Right lobe of liver (tissue), 6 donors: ENCODE results near the gene SCAMP4. TPM values are rescaled to one million over a fixed set of nuclear protein-coding genes. Genes with fewer than 3 reads are reported as not detected.

ENCODE experiments used
- ATAC-seq, 4 donors: fragments of 200-7000 bp; cut with Tn5 transposase; one replicate each; pipeline ENCODE4 v1.9.1; 2020; ENCODE audit warnings: mild to moderate bottlenecking in 4 of 4, moderate library complexity in 4 of 4
- DNase-seq, 3 donors: peaks; one replicate each; pipeline ENCODE4 v3.0.0-alpha.2; 2020
- H3K27ac ChIP-seq, 3 donors: fragments of 200-600 bp; one replicate each; pipeline ENCODE4 v1.8.0; 2022
- H3K27me3 ChIP-seq, 2 donors: fragments of 200-600 bp; one replicate each; pipeline ENCODE4 v1.8.0; 2022
- H3K36me3 ChIP-seq, 4 donors: fragments of 200-600 bp; sonication (generic) in 1 of 4; one replicate each; pipeline versions ENCODE4 v1.5.1 to v1.8.0; 2017 to 2022; ENCODE audit warnings: control low read depth in 1 of 4
- H3K4me1 ChIP-seq, 4 donors: fragments of 200-600 bp; sonication (generic) in 1 of 4; one replicate each; pipeline versions ENCODE4 v1.5.1 to v1.8.0; 2017 to 2022; ENCODE audit warnings: control low read depth in 1 of 4
- H3K4me3 ChIP-seq, 3 donors: fragments of 200-600 bp; one replicate each; pipeline ENCODE4 v1.8.0; 2022
- H3K9me3 ChIP-seq, 4 donors: fragments of 200-600 bp; sonication (generic) in 1 of 4; one replicate each; pipeline versions ENCODE4 v1.5.1 to v1.8.0; 2017 to 2022; ENCODE audit warnings: control low read depth in 1 of 4
- CTCF ChIP-seq, 4 donors: fragments of 200-600 bp in 3 of 4; fragments of 450-650 bp in 1 of 4; IDR thresholded peaks; one replicate each; pipeline versions ENCODE4 v1.5.1 to v1.8.0; 2016 to 2022; ENCODE audit warnings: antibody characterized with exemption in 4 of 4, mild to moderate bottlenecking in 2 of 4
- POLR2A ChIP-seq: fragments of 450-650 bp; IDR thresholded peaks from one replicate; pipeline ENCODE4 v1.6.1; 2017; ENCODE audit warnings: antibody characterized with exemption, mild to moderate bottlenecking
- WGBS: methylation state at CpG from one replicate; pipeline ENCODE4 v1.1.6; 2018; ENCODE audit warnings: low coverage, low lambda C conversion rate; ENCODE audit not compliant: insufficient coverage; ENCODE audit errors: missing lambda C conversion rate; 5-methylcytosine and 5-hydroxymethylcytosine counted together
- intact Hi-C, 2 donors: fragments of 100-400 bp; cut with DNase I; formaldehyde crosslinking; loops; one replicate each; pipeline versions ENCODE4 v1.11.2 to v1.14.1; 2022
- total RNA-seq, 6 experiments: library from RNA; depleted of rRNA in 2 of 6; stranded (reverse); fragments of >200 nt in 2 of 6; fragmentation: NEBNext Ultra II Directional in 3 of 6; extraction: Animal tissue kit (Norgen Biotek cat#: 25700) in 3 of 6; gene quantifications; one replicate each; pipeline versions ENCODE4 v1.1.0 to v1.2.4, GENCODE V29; 2016 to 2023
- donor health status: DM: no; HTN: yes; CAD: no.
- donor health status: DM: no; HTN: no; CAD: no.
- donor health status: DM: no; HTN: no; CAD: no.
- donor health status: DM: no; HTN: yes; CAD: no.
- donor health status: DM: no; HTN: yes; CAD: no.

SCAMP4 gene
- total RNA-seq, 6 experiments from 2014 or later: 22.1 to 60.6 (median 24.4) TPM

- Histone ChIP-seq H3K27me3 (no peaks in the 10 kb centered on the region), H3K27ac (peak overlapping the region in 1 of 3 donors; percentile 26), H3K4me1 (peaks cover 0 to 6% (median 0%) of the 10 kb centered on the region in 4 donors), H3K36me3 (peaks cover 0 to 7% (median under 1%) of the 10 kb centered on the region in 4 donors), H3K9me3 (no peaks in the 10 kb centered on the region), H3K4me3 (peak overlapping the region; percentile 13 to 37 (median 33))
- ATAC-seq (peak; percentile 92 to 96 (median 94)), DNase-seq (peak; percentile 80 to 83 (median 82))
- intact Hi-C loops: no loop called here
- WGBS: 4% methylated on average over 36 of the region's 42 CpGs
- TF ChIP-seq POLR2A: no peak
- peak; percentile 80 to 92 (median 90) for TF ChIP-seq CTCF (IDR thresholded peaks at IDR 0.05)
Measured at GRCh38 chr19:1929021-1929742, 24.0 kb downstream of the SCAMP4 start.

- no peak for TF ChIP-seq CTCF (IDR thresholded peaks at IDR 0.05)
- no peak for TF ChIP-seq POLR2A
- ATAC-seq (no peak), DNase-seq (no peak)
- H3K27ac ChIP-seq: no peak overlapping the region
- no peaks in the 10 kb centered on the region for H3K27me3 ChIP-seq
- intact Hi-C loops: no loop called here
- no peaks in the 10 kb centered on the region for H3K9me3 ChIP-seq
- WGBS: 73% methylated on average over 1 of the region's 1 CpG
- peaks cover 0 to 6% (median 0%) of the 10 kb centered on the region in 4 donors for H3K4me1 ChIP-seq
- H3K36me3 ChIP-seq: no peaks in the 10 kb centered on the region
- H3K4me3 ChIP-seq: no peak overlapping the region
Measured at GRCh38 chr19:1931445-1931844, 26.2 kb downstream of the SCAMP4 start.

- intact Hi-C loops: no loop called here
- no peak for DNase-seq
- whole genome bisulfite sequencing: 0% methylated on average over 1 of the region's 8 CpGs
Measured at GRCh38 chr19:1932395-1932794, 27.2 kb downstream of the SCAMP4 start.

GRCh38 chr19:1933244-1933643 is 28.0 kb downstream of the SCAMP4 start:
- H3K4me3 ChIP-seq: no peak overlapping the region
- no peaks in the 10 kb centered on the region for H3K27me3 ChIP-seq
- peaks cover 0 to 6% (median 0%) of the 10 kb centered on the region in 4 donors for H3K4me1 ChIP-seq
- no peak overlapping the region for H3K27ac ChIP-seq
- no peaks in the 10 kb centered on the region for H3K9me3 ChIP-seq
- no peak for TF ChIP-seq POLR2A
- TF ChIP-seq CTCF (IDR thresholded peaks at IDR 0.05): no peak
- intact Hi-C loops: no loop called here
- 75% methylated on average over 5 of the region's 7 CpGs for WGBS
- DNase-seq (no peak), ATAC-seq (no peak)
- no peaks in the 10 kb centered on the region for H3K36me3 ChIP-seq

More at GRCh38 chr19:1932395-1932794, 27.2 kb downstream of the SCAMP4 start:
- Histone ChIP-seq H3K27me3 (no peaks in the 10 kb centered on the region), H3K4me3 (no peak overlapping the region), H3K4me1 (peaks cover 0 to 6% (median 0%) of the 10 kb centered on the region in 4 donors), H3K27ac (no peak overlapping the region), H3K36me3 (no peaks in the 10 kb centered on the region), H3K9me3 (no peaks in the 10 kb centered on the region)
- TF ChIP-seq CTCF (IDR thresholded peaks at IDR 0.05) (no peak), POLR2A (no peak)
- no peak for ATAC-seq
